ENCODE data around the gene MFAP5.
"Not testable (repeated sequence)": the region's sequence is repeated elsewhere in the genome, so short reads cannot be mapped to it uniquely, and the experiment has no call there.

DNA sequence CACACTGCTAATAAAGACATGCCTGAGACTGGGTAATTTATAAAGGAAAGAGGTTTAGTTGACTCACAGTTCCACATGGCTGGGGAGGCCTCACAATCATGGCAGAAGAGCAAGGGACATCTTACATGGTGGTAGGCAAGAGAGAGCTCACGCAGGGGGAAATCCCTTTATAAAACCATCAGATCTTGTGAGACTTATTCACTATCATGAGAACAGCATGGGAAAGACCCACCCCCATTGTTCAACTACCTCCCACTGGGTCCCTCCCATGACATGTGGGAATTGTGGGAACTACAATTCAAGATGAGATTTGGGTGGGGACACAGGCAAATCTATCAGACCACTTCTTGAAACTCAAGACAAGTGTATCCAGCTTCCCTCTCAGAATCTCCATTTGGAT, 48.7 kb downstream of the MFAP5 start:
- TF ChIP-seq, protein P1, sequence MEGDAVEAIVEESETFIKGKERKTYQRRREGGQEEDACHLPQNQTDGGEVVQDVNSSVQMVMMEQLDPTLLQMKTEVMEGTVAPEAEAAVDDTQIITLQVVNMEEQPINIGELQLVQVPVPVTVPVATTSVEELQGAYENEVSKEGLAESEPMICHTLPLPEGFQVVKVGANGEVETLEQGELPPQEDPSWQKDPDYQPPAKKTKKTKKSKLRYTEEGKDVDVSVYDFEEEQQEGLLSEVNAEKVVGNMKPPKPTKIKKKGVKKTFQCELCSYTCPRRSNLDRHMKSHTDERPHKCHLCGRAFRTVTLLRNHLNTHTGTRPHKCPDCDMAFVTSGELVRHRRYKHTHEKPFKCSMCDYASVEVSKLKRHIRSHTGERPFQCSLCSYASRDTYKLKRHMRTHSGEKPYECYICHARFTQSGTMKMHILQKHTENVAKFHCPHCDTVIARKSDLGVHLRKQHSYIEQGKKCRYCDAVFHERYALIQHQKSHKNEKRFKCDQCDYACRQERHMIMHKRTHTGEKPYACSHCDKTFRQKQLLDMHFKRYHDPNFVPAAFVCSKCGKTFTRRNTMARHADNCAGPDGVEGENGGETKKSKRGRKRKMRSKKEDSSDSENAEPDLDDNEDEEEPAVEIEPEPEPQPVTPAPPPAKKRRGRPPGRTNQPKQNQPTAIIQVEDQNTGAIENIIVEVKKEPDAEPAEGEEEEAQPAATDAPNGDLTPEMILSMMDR (conservative IDR thresholded peaks at IDR 0.05 in 1 of 2, IDR thresholded peaks at IDR 0.05 in 1 of 2; ENCODE audit: extremely low read depth in 1 of 2, insufficient read depth in 1 of 2, low read depth in 1 of 2, low read length in 2 of 2) = not testable (repeated sequence)
- TF ChIP-seq EZH2 (IDR thresholded peaks at IDR 0.05; ENCODE audit: borderline replicate concordance, low read length) = not testable (repeated sequence)
